GM12801 (cell line): ENCODE results near the gene TMEM53.

Source experiments
- TF ChIP-seq, protein P1 (sequence below): IDR thresholded peaks from one replicate; pipeline ENCODE4 v1.5.1; 2011; ENCODE audit warnings: control low read depth; ENCODE audit not compliant: insufficient read length; ENCODE audit errors: extremely low read depth

The TMEM53 gene

GRCh38 chr1:44648529-44649250 is 25.6 kb downstream of the TMEM53 start:
- TF ChIP-seq, protein P1, sequence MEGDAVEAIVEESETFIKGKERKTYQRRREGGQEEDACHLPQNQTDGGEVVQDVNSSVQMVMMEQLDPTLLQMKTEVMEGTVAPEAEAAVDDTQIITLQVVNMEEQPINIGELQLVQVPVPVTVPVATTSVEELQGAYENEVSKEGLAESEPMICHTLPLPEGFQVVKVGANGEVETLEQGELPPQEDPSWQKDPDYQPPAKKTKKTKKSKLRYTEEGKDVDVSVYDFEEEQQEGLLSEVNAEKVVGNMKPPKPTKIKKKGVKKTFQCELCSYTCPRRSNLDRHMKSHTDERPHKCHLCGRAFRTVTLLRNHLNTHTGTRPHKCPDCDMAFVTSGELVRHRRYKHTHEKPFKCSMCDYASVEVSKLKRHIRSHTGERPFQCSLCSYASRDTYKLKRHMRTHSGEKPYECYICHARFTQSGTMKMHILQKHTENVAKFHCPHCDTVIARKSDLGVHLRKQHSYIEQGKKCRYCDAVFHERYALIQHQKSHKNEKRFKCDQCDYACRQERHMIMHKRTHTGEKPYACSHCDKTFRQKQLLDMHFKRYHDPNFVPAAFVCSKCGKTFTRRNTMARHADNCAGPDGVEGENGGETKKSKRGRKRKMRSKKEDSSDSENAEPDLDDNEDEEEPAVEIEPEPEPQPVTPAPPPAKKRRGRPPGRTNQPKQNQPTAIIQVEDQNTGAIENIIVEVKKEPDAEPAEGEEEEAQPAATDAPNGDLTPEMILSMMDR = no peak

DNA sequence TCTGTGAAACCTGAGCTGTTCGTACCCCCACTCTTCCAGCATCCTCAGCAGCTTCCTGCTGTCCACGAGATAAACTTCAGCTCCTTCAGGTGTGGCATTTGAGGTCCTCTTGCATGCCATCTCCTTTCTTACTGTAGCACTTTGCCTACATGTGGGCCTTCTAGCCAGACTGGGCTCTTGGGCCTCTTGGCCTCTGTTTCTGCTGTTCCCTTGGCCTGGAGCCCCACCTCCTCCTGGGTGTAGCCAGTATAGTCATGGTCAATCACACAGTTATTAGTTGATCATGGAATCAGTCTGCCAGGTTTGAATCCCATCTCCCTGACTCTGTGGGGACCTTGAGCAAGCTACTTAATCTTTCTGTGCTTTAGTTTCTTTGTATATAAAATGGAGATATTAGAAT is 26.4 kb downstream of the TMEM53 start:
- TF ChIP-seq, protein P1 = no peak

DNA sequence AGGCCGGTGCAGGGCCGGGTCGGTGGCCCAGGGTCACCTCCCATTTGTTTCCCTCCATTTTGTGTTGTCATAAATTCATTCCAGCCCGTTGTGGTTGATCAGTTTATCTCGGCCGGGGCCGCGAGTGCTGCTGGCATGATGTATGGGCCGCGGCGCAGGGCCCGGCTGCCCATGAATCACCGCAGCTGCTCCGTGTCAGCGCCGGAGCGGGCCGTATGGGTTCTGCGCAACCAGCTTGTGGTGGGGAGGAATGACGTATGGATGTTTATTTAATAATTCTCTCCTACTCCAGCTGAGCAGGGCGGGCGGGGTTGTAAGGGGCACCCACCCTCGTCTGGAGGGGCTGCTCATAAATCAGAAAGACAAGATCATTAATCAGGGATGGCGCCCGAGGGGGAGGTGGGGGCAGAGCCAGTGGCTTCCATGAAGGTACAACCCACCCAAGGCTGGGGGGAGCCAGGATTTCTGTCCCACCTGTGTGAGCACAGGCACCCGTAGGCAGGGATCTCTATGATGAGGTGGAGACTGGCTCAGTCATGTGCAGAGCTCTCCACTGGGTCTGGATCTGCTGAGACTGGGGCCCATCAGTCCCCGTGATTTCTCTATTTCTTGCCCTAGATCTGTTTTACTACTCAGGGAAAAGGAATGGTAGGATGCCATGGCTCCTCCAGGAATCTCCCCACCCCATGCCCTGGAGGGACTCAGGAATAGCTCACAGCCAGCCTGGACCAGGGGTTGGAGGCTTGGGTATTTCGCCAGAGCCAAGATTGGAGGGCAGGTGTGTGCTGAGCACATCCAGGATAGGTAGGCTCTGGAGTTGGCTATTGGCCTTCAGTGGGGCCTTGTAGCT is 27.8 kb downstream of the TMEM53 start:
- TF ChIP-seq, protein P1 = no peak

- TF ChIP-seq, protein P1 = no peak
Measured at GRCh38 chr1:44645476-44646244, 28.6 kb downstream of the TMEM53 start.

GRCh38 chr1:44644806-44645205 is 29.5 kb downstream of the TMEM53 start:
- TF ChIP-seq, protein P1 = no peak

DNA sequence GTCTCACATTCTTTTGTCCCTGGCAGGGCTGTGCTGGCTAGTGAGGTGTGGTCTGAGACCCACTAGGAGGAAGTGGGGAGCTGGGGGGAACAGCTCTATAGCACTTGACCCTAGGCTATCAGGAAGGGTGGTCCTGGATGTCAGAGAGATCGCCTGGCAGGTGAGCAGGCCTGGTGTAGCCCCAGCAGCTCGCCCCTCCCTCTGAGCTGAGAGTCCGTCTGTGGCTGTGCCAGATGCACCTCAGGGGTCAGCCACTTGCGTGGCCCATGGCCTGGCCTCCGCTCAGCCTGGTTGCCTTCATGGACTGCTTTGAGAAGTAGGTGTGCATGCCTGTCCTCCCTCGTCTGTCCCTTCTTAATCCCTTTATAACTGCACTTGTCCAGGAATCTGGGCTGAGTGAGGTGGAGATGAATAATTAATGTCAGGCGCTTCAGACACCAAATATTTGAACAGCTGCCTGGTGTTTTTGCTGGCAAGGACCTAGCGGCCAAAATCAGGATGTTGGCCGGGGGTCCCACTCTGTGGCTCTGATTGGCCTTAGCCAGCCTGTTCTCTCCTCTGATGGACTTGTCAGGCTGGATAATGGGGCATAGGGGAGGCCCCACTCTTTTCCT is 30.5 kb downstream of the TMEM53 start:
- TF ChIP-seq, protein P1 = no peak
